ENCODE measurements around the gene SSR4. TPM values are rescaled to one million over a fixed set of nuclear protein-coding genes. Genes with fewer than 3 reads are reported as not detected.

The SSR4 gene
- total and polyA plus RNA-seq, 7 experiments from 2014 or later, result 156 to 496 (median 176) TPM

DNA sequence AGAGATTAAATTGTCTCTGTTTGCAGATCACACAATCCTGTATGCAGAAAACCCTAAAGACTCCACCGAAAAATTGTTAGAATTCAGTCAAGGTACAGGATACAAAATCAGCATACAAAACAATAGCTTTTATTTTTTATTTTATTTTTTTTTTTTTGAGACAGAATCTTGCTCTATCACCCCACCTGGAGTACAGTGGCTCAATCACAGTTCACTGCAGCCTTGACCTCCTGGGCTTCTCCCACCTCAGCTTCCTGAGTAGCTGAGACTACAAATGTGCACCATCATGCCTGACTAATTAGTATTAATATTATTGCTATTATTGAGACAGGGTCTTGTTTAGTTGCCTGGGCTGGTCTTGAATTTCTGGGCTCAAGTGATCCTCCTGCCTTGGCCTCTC, 39.3 kb upstream of the SSR4 start:
- no peaks in the 10 kb centered on the region for H3K36me3 Mint-ChIP-seq
- CTCF ChIA-PET, result interaction anchor here (1.1 kb wide), 1 partner anchor 193 kb away, joined by 4 read pairs; no protein-coding TSS in a partner anchor
- no peak overlapping the region for H3K4me3 ChIP-seq (ENCODE audit: low read length)
- no peaks in the 10 kb centered on the region for H3K4me1 ChIP-seq (ENCODE audit: control insufficient read depth in 2 of 2, insufficient read depth in 2 of 2, low read length in 2 of 2)
- H3K9me3 Mint-ChIP-seq, result peaks cover 0 to 4% (median 0%) of the 10 kb centered on the region in 11 donors
- H3K4me3 Mint-ChIP-seq, result no peak overlapping the region
- no peaks in the 10 kb centered on the region for H3K27me3 ChIP-seq (ENCODE audit: control insufficient read depth in 2 of 2, insufficient read depth in 2 of 2, low read length in 2 of 2)
- no peaks in the 10 kb centered on the region for H3K4me1 Mint-ChIP-seq
- no peak for DNase-seq
- POLR2A ChIA-PET, result no interaction called here
- H3K27ac Mint-ChIP-seq, result no peak overlapping the region
- H3K36me3 ChIP-seq (ENCODE audit: control insufficient read depth in 2 of 3, insufficient read depth in 3 of 3, low read length in 3 of 3), result no peaks in the 10 kb centered on the region
- ATAC-seq, result no peak
- intact Hi-C loops (cut with micrococcal nuclease), result no loop called here
- peaks cover 0 to 13% (median 0%) of the 10 kb centered on the region in 5 donors for H3K27me3 Mint-ChIP-seq
- H3K27ac ChIP-seq (ENCODE audit: low read depth, low read length), result no peak overlapping the region
- no peaks in the 10 kb centered on the region for H3K9me3 ChIP-seq (ENCODE audit: control insufficient read depth in 2 of 3, low read length in 3 of 3)

DNA sequence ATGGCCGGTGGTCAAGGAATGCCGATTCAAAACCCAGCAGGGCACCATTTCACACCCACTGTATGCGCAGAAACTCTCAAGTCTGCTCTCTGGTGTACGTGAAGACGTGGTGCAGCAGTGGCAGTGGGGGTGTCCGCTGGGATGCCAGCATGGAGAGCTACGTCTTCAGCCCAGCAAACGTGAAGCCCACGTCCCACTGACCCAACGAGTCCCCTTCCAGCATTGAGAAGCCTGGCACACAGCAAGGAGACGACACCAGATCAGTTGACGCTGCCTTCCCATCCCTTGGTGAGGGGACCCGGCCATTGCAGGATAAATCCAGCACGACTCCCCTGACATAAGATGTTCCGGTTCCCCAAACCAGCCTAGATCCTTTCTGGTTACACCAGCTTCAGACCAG, 32.6 kb upstream of the SSR4 start:
- CTCF ChIA-PET, result interaction anchor here (0.6 kb wide), 1 partner anchor 259 kb away, joined by 4 read pairs; no protein-coding TSS in a partner anchor
- Mint-ChIP-seq H3K27ac (no peak overlapping the region), H3K4me3 (no peak overlapping the region), H3K27me3 (peaks cover 0 to 11% (median 0%) of the 10 kb centered on the region in 5 donors), H3K36me3 (no peaks in the 10 kb centered on the region), H3K9me3 (no peaks in the 10 kb centered on the region), H3K4me1 (peaks cover 0 to 7% (median 5%) of the 10 kb centered on the region in 7 donors)
- H3K9me3 ChIP-seq (ENCODE audit: control insufficient read depth in 2 of 3, low read length in 3 of 3), result no peaks in the 10 kb centered on the region
- ATAC-seq, result no peak
- no peak overlapping the region for H3K4me3 ChIP-seq (ENCODE audit: low read length)
- no peaks in the 10 kb centered on the region for H3K4me1 ChIP-seq (ENCODE audit: control insufficient read depth in 2 of 2, insufficient read depth in 2 of 2, low read length in 2 of 2)
- H3K36me3 ChIP-seq (ENCODE audit: control insufficient read depth in 2 of 3, insufficient read depth in 3 of 3, low read length in 3 of 3), result no peaks in the 10 kb centered on the region
- H3K27me3 ChIP-seq (ENCODE audit: control insufficient read depth in 2 of 2, insufficient read depth in 2 of 2, low read length in 2 of 2), result no peaks in the 10 kb centered on the region
- H3K27ac ChIP-seq (ENCODE audit: low read depth, low read length), result no peak overlapping the region
- intact Hi-C loops (cut with micrococcal nuclease), result loop anchor here (5.0 to 10.0 kb wide), 2 partner anchors 140 to 293 kb away; partner anchors contain the start of gene AVPR2 (in 1 of the 2)
- POLR2A ChIA-PET, result interaction anchor here (0.7 kb wide), 1 partner anchor 47 kb away, joined by 3 read pairs; no protein-coding TSS in a partner anchor
- DNase-seq, result no peak

DNA sequence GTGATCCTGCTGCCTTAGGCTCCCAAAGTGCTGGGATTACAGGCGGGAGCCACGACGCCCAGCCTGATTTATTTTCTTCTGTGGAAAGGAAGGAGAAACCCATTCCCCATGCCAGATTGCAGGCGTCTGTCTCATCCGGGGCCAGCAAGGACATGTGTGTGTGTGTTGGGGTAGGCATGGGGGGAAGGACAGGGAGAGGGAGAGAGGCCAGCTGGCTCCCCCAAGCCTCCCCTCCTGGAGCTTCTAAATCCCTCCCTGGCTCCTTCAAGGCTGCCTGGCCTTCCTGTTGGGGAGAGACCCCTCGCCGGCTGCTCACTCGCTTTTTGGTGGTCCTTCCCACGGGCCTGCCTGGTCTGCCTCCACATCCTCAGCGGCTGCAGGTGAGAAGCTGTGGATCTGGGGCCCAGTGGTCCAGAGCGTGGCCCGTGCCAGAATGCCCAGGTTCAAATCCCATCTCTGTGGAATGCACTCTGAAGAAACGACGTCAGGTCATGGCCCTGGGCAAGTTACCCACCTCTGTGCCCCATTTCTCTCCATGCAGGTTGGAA, 31.8 kb upstream of the SSR4 start:
- no peak for DNase-seq
- H3K27me3 Mint-ChIP-seq, result peaks cover 0 to 5% (median 0%) of the 10 kb centered on the region in 5 donors
- no peak overlapping the region for H3K27ac ChIP-seq (ENCODE audit: low read depth, low read length)
- no peaks in the 10 kb centered on the region for H3K27me3 ChIP-seq (ENCODE audit: control insufficient read depth in 2 of 2, insufficient read depth in 2 of 2, low read length in 2 of 2)
- H3K27ac Mint-ChIP-seq, result no peak overlapping the region
- H3K4me3 ChIP-seq (ENCODE audit: low read length), result no peak overlapping the region
- ChIA-PET CTCF (interaction anchor here (0.6 to 2.3 kb wide), 6 partner anchors 9 to 258 kb away, joined by 3 to 8 read pairs (median 6); no protein-coding TSS in a partner anchor), POLR2A (interaction anchor here (0.7 kb wide), 1 partner anchor 190 kb away, joined by 3 read pairs; no protein-coding TSS in a partner anchor)
- H3K9me3 ChIP-seq (ENCODE audit: control insufficient read depth in 2 of 3, low read length in 3 of 3), result no peaks in the 10 kb centered on the region
- H3K36me3 ChIP-seq (ENCODE audit: control insufficient read depth in 2 of 3, insufficient read depth in 3 of 3, low read length in 3 of 3), result no peaks in the 10 kb centered on the region
- intact Hi-C loops (cut with micrococcal nuclease), result loop anchor here (5.0 to 10.0 kb wide), 2 partner anchors 140 to 292 kb away; partner anchors contain the start of gene AVPR2 (in 1 of the 2)
- H3K4me3 Mint-ChIP-seq, result no peak overlapping the region
- no peaks in the 10 kb centered on the region for H3K36me3 Mint-ChIP-seq
- H3K9me3 Mint-ChIP-seq, result no peaks in the 10 kb centered on the region
- no peaks in the 10 kb centered on the region for H3K4me1 ChIP-seq (ENCODE audit: control insufficient read depth in 2 of 2, insufficient read depth in 2 of 2, low read length in 2 of 2)
- ATAC-seq, result no peak
- H3K4me1 Mint-ChIP-seq, result peaks cover 0 to 7% (median 5%) of the 10 kb centered on the region in 7 donors

DNA sequence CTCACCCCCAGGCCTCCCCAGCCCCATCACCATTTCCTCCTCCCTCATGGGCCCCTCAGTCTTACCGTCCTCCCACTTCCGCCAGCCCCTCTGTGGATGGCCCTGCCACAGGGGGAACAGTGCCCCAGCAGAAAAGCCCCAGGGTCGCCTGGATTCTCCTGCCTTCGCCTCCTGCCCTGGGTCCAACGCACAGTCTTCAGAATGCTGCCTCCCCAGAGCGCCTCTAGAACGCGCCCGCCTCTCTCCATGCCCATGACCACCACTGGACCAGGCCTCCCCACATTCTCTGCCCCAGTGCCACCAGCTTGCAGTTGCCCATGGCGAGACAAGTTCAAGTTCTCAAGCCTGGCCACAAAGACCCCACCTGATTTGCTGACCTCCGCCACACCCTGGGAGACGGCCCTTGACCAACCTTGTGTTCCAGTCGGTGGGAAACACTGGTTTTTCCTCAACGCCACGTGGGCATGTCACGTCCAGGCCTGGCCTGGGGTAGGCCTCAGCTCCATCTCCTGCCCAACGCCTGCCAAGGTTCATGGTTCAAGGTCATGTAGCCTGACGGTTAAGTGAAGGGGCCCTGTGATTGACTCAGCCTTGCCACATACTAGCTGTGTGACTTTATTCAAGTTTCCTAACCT, 31.1 kb upstream of the SSR4 start:
- Mint-ChIP-seq H3K27me3 (peaks cover 0 to 2% (median 0%) of the 10 kb centered on the region in 5 donors), H3K27ac (no peak overlapping the region), H3K4me1 (peaks cover 0 to 10% (median 5%) of the 10 kb centered on the region in 7 donors), H3K9me3 (no peaks in the 10 kb centered on the region), H3K4me3 (no peak overlapping the region), H3K36me3 (no peaks in the 10 kb centered on the region)
- Histone ChIP-seq H3K27ac (ENCODE audit: low read depth, low read length) (no peak overlapping the region), H3K9me3 (ENCODE audit: control insufficient read depth in 2 of 3, low read length in 3 of 3) (no peaks in the 10 kb centered on the region), H3K36me3 (ENCODE audit: control insufficient read depth in 2 of 3, insufficient read depth in 3 of 3, low read length in 3 of 3) (no peaks in the 10 kb centered on the region), H3K27me3 (ENCODE audit: control insufficient read depth in 2 of 2, insufficient read depth in 2 of 2, low read length in 2 of 2) (no peaks in the 10 kb centered on the region), H3K4me3 (ENCODE audit: low read length) (no peak overlapping the region), H3K4me1 (ENCODE audit: control insufficient read depth in 2 of 2, insufficient read depth in 2 of 2, low read length in 2 of 2) (no peaks in the 10 kb centered on the region)
- ATAC-seq (no peak), DNase-seq (peak in 1 of 9 donors; percentile 8)
- intact Hi-C loops (cut with micrococcal nuclease), result loop anchor here (5.0 to 10.0 kb wide), 2 partner anchors 139 to 291 kb away; partner anchors contain the start of gene AVPR2 (in 1 of the 2)
- ChIA-PET CTCF (interaction anchor here (0.6 to 2.3 kb wide), 10 partner anchors 9 to 945 kb away, joined by 3 to 8 read pairs (median 4); no protein-coding TSS in a partner anchor), POLR2A (interaction anchor here (0.6 to 1.0 kb wide), 5 partner anchors 160 to 244 kb away, joined by 3 to 5 read pairs (median 3); no protein-coding TSS in a partner anchor)

DNA sequence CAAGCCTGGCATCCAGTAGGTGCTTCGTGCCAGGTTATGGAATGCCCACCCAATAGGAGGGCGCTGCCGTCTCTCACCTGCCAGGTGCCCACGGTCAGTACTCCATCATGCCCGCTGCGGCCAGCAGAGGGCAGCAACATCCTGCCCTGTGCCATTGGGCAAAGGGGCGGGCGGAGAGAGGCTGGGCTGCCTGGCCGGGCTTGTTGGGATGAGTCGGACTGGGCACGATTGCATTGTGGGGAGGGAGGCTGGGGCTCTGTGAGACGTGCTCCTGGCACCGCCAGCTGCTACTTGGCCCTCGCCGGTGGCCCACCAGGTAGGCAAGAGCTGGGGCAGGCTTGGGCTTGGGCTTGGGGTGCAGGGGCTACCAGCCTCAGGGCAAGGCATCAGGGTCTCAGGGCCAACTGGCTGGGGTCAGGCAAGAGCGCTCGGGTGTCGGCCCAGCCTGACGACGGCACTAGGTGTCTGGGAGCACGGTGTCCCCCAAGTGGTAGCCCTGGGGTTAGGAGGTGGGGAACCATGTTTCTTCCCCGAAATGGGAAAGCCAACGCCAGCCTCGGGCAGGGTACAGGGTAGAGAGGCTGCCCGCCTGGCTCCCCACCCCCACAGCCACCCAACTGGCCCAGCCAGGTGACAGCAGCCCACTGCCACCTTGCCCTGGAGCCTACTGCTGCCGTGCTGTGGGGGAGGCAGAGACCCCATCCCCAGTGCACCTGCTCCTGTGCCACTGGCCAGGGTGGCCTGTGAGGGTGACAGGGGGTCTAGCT, 30.3 kb upstream of the SSR4 start, which contains the start of gene PLXNB3:
Gene PLXNB3, plus strand, starts transcription at position 261 of the 767 bp plus-strand sequence. CDS start 1,287 bp downstream, outside the sequence.
- H3K27me3 ChIP-seq (ENCODE audit: control insufficient read depth in 2 of 2, insufficient read depth in 2 of 2, low read length in 2 of 2), result no peaks in the 10 kb centered on the region
- H3K27ac Mint-ChIP-seq, result peak within 1 kb of the TSS in 1 of 9 donors; percentile 70
- ChIA-PET POLR2A (interaction anchor here (0.6 to 1.0 kb wide), 5 partner anchors 73 to 245 kb away, joined by 3 to 5 read pairs (median 3); no protein-coding TSS in a partner anchor), CTCF (interaction anchor here (0.6 to 2.3 kb wide), 10 partner anchors 10 to 946 kb away, joined by 3 to 8 read pairs (median 4); no protein-coding TSS in a partner anchor)
- no peaks in the 10 kb centered on the region for H3K9me3 ChIP-seq (ENCODE audit: control insufficient read depth in 2 of 3, low read length in 3 of 3)
- H3K27me3 Mint-ChIP-seq, result peaks cover 0 to 2% (median 0%) of the 10 kb centered on the region in 5 donors
- no peak within 1 kb of the TSS for H3K4me3 ChIP-seq (ENCODE audit: low read length)
- H3K9me3 Mint-ChIP-seq, result no peaks in the 10 kb centered on the region
- H3K4me1 Mint-ChIP-seq, result peaks cover 0 to 10% (median 5%) of the 10 kb centered on the region in 7 donors
- H3K4me1 ChIP-seq (ENCODE audit: control insufficient read depth in 2 of 2, insufficient read depth in 2 of 2, low read length in 2 of 2), result no peaks in the 10 kb centered on the region
- ATAC-seq (peak; percentile 92), DNase-seq (peak; percentile 48 to 84 (median 68))
- H3K4me3 Mint-ChIP-seq, result no peak within 1 kb of the TSS
- H3K27ac ChIP-seq (ENCODE audit: low read depth, low read length), result no peak within 1 kb of the TSS
- no peaks in the 10 kb centered on the region for H3K36me3 ChIP-seq (ENCODE audit: control insufficient read depth in 2 of 3, insufficient read depth in 3 of 3, low read length in 3 of 3)
- intact Hi-C loops (cut with micrococcal nuclease), result loop anchor here (1.0 to 10.0 kb wide), 4 partner anchors 138 to 291 kb away; partner anchors contain the start of gene AVPR2 (in 1 of the 2)
- no peaks in the 10 kb centered on the region for H3K36me3 Mint-ChIP-seq

DNA sequence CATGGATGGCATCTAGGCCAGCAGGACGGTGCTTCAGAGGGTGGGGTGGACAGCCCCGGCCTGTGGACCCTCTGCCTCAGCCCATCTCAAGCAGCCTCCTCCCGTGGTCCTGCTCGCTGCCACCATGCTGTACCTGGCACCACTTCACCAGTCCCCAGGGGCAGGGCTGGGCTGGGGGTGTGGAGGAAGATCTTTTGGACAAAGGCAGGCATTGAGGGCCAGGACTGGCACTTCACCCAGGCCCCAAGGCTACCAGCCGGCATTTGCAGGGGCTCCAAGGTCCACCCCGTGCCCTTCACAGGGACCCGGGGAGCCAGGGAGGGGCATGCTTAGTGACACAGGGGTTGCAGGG, 29.7 kb upstream of the SSR4 start:
- ChIA-PET POLR2A (no interaction called here), CTCF (interaction anchor here (1.1 to 2.3 kb wide), 3 partner anchors 185 to 193 kb away, joined by 4 to 8 read pairs (median 6); no protein-coding TSS in a partner anchor)
- Histone ChIP-seq H3K4me1 (ENCODE audit: control insufficient read depth in 2 of 2, insufficient read depth in 2 of 2, low read length in 2 of 2) (no peaks in the 10 kb centered on the region), H3K36me3 (ENCODE audit: control insufficient read depth in 2 of 3, insufficient read depth in 3 of 3, low read length in 3 of 3) (no peaks in the 10 kb centered on the region), H3K27me3 (ENCODE audit: control insufficient read depth in 2 of 2, insufficient read depth in 2 of 2, low read length in 2 of 2) (no peaks in the 10 kb centered on the region), H3K27ac (ENCODE audit: low read depth, low read length) (no peak overlapping the region), H3K4me3 (ENCODE audit: low read length) (no peak overlapping the region), H3K9me3 (ENCODE audit: control insufficient read depth in 2 of 3, low read length in 3 of 3) (no peaks in the 10 kb centered on the region)
- no peak overlapping the region for H3K4me3 Mint-ChIP-seq
- peaks cover 0 to 10% (median 5%) of the 10 kb centered on the region in 7 donors for H3K4me1 Mint-ChIP-seq
- intact Hi-C loops (cut with micrococcal nuclease), result loop anchor here (1.0 to 10.0 kb wide), 4 partner anchors 138 to 290 kb away; partner anchors contain the start of gene AVPR2 (in 1 of the 2)
- H3K9me3 Mint-ChIP-seq, result no peaks in the 10 kb centered on the region
- ATAC-seq (no peak), DNase-seq (no peak)
- H3K27ac Mint-ChIP-seq, result no peak overlapping the region
- H3K27me3 Mint-ChIP-seq, result peaks cover 0 to 2% (median 0%) of the 10 kb centered on the region in 5 donors
- no peaks in the 10 kb centered on the region for H3K36me3 Mint-ChIP-seq

Measured in naive thymus-derived CD4-positive, alpha-beta T cell (primary cell).